Tongue (tissue), 3 donors: ENCODE data around the gene MAGED2. TPM values are rescaled to one million over a fixed set of nuclear protein-coding genes. Genes with fewer than 3 reads are reported as not detected.
"Not testable (repeated sequence)": the region's sequence is repeated elsewhere in the genome, so short reads cannot be mapped to it uniquely, and the experiment has no call there.

Experiments used
- DNase-seq: peaks from one replicate; pipeline ENCODE4 v3.0.0-alpha.2; 2015
- small RNA-seq: library from RNA; depleted of rRNA; stranded (forward); fragments of <200 nt; gene quantifications from one replicate; pipeline ENCODE3, GENCODE V24; 2014; ENCODE audit warnings: low replicate concordance
- total RNA-seq: library from RNA; depleted of rRNA; stranded (reverse); fragments of >200 nt; gene quantifications from one replicate; pipeline ENCODE4 v1.2.3, GENCODE V29; 2014

The MAGED2 gene
- total RNA-seq, 1 donor from 2014 or later = 803 TPM

DNA sequence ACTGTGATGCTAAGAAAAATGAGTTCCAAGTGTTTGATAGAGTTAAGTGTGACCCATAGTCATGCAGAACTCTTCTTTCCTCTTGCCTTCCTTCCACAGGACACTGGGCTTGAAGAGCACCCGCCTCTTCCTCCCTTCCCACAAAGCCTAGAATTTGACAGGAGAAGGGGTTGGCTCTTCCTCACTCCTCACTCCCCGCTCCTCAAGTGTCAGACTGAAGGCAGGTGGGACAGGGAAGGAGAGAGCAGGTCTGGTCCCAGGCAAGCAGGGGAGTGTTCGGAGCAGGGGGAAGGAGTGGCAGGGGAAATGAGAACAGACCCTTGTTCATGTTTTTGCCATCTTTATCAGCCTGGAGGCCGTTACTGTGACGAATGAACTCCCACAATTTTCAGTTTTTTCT is 10.7 kb downstream of the MAGED2 start:
- DNase-seq = no peak

DNA sequence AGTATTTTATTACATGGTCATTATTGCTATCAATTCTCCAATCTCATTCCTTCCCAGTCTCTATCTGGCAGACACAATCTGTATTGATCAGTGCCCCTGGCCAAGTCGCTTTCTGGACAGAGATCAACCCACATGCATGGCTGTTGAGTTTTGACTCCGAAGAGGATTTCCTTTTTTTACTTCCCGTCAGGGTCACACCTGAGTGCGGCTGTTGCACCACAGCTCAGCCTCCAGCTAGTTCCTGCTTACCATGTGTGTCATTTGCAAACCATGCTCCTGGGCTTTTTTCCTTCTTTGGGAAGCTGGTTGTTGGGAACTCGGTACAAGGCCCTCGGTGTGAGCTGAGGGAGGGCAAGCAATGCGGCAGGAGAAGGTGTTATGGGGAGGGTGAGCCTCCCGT is 11.7 kb downstream of the MAGED2 start:
- no peak for DNase-seq

DNA sequence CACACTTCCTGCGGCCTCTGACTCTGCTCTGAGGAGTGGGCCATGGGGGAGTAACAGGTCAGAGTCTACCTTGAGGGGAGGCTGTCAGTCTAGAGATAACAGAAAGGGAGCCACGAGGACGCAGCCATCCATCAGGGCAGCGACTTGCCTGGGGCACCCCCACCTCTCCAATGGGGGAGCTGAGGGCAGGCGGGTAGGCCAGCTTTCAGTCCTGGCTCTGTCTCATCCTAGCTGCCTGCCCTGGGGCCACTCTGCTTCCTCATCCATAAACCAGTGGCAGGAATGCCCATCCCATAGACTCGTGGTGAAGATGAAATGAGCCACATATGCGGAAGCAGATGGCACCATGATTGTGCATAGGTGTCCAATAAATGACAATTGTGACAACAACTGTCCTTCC is 13.2 kb downstream of the MAGED2 start:
- DNase-seq = no peak

DNA sequence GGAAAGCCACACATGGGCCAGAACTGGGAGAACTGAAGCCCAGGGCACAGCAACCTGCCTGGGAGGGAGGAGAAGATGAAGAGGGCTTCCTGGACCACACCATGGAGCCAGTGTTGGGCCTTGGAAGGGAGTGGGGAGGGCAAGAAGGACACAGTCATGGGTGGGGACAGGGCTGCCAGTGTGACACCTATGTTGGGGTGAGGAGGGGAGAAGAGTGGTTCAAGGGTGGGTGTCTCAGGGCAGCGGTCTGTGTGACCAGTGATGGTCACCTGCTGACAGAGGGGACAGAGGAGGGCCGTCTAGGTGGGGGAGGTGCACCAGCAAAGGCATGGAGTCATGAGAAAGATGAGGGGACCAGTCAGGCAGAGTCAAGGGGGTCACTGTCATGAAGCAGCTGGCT is 13.8 kb downstream of the MAGED2 start:
- no peak for DNase-seq

DNA sequence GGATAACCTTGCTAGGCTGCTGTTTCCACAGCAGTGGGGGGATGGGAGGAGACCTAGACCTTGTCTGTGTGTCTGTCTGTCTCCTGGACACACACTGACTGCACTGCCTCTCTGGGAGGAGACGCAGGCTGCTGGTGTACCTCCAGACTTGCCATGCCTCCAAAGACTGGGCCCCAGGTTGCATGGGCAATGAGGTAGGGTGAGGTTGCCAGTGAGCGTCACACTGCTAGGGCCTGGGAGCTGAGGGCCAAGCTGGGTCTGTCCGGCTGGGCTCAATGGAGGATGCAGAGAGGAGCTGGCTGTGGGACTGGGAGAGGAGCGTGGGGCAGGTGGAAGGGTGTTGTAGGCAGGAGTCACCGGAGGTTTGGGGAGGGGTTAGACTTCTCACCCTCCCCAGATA is 16.6 kb downstream of the MAGED2 start:
- no peak for DNase-seq

DNA sequence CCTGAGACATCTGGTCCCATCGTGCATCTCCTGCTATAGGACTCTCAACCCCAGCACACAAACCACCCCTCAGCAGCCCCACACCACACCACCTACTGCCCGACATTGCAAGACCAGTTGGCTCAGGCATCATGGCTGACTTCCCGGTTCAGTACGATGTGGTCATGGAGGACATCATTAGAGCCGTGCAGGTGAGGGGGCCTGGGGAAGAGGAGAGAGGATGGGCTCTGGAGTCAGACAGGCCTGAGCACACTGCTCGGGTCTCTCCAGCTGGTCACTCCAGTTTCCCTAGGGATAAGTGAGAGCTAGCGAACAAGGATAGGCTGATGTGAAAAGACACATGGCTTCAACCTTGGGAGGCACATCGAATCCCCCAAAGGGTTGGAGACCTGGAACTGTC is 17.2 kb downstream of the MAGED2 start:
- DNase-seq = no peak

DNA sequence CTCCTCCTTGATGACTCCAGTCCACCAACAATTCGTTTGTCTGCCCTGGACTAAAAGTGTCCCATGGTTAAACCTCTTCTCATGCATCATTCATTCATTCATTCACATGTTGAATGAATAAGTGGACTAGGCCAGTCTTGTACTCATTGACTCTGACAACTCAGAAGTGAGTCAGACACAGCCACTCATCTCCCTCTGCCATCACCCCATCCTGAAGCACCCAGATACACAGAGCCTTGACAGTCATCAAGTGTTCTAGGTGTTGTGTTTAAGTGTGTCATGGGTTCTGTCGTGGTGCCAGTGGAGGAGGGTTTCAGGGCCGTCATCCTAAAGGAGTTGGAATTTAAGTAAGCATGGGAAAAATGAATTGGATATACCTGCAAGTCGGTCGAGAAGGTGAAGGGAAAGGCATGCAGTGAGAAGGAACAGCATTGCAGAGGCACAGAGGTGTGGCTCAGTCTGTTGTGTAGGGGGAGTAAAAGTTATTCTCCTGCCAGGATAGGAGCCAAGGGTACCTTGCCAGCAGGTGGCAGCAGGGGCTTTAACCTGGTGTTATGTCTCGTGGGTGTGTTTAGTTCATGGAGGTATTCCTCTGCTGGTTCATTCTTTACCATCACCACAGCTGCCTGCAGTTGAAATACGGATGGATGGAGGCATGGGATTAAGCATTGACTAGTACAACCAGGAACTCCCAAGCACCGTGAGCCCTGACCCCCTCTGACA is 18.3 kb downstream of the MAGED2 start:
- no peak for DNase-seq

DNA sequence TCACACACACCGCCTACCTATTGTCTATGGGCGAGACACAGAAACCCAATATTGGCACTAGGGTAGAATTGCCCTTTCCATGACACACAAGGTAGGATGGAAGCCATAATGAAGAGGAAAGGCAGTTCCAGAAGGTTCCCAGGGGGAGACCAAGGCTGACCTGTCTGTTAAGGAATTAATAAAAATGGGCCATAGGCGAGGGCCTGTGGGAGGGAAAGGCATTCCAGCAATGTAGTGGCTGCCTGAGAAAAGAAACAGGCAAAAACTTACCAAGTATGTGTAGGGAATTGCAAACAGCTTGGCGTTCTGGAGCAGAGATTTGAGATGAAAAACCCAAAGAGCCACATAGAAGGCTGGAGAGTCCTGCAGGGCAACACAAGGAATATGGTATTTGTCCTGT is 19.1 kb downstream of the MAGED2 start:
- no peak for DNase-seq

DNA sequence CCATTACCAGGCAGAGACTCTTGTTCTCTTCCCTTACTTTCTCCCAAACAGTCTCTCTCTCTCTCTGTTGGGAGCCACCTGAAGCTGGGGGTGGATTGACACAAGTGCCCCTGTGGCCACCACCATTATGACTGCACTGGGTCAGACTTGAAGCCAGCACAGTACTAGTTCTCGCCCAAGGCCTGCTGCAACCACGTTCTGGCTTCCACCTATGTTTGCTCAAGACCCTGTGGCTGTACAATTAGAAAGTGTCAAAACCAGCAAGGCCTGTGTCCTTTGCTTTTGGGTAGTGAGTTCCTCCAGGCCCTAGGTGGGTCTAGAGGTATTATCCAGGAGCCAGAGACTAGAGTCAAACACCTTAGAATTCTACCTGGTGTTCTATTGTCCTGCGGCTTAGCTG is 31.0 kb downstream of the MAGED2 start:
- no peak for DNase-seq

DNA sequence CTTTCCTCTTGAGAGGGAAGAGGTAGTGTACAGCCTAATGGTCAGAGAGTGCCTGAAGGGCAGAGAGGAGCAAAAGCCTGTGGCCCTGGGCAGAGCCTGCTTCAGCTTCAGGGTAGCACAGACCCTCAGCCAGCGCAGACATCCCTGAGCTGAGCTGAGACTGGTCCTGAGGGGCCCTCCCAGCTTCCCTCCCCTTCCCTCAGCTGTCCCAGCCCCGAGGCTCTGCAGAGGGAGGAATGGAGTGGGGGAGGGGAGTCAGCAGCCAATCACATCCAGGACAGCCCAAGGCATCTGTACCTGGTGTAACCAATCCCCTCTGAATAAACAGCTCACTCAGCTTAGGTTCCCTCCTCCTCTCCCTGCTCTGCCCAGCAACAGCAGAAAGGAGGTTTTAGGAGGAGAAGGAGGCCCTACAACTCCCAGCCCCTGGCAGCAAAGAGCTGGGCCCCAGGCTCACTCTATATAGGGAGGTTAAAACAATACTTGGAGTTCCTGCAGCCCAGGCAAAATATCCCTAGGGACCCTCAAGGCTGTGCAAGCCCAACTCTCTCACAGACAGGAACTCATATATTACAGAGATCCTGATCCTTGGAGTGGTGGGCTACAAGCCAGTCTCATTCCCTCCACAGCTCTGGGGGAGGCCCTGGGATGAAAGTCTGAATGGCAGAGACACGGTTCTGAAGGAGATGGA is 33.8 kb downstream of the MAGED2 start:
- DNase-seq = peak; percentile 84

DNA sequence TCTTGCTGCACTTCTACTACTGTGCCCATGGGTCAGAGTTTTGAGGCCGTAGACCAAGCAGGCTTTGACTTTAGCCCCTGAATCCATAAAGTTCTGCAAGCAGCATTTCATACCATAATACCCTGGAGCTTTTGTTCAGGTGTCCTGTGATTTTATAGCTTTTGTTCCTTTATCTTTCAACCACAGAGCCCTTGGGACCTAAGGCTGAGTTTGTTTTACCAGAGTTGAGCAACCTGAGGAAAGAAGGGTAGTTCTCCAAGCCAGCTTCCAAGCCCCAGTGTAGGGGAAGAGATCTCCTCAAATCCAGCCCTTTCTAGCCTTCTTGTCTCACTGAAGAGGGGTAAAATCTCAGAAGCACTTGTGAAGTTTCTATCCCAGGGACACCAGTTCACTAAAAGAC is 35.1 kb downstream of the MAGED2 start:
- no peak for DNase-seq

DNA sequence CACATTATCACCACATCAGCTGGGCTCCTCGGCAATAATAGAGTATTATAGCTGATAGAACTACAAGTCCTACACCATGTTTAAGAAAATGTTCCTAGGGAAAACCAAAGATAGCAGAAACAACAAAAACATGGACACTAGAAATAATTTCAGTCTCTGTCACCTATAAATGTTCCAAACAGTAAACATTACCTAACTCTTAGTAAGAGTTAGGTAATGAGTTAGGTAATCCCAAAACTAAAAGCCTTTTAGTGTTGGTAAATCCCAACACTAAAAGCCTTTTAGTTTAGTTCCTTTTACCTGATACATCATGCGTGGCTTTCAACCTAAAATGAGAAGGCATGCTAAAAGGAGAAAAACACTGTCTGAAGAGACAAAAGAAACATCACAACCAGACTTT is 35.5 kb downstream of the MAGED2 start:
- DNase-seq = no peak

DNA sequence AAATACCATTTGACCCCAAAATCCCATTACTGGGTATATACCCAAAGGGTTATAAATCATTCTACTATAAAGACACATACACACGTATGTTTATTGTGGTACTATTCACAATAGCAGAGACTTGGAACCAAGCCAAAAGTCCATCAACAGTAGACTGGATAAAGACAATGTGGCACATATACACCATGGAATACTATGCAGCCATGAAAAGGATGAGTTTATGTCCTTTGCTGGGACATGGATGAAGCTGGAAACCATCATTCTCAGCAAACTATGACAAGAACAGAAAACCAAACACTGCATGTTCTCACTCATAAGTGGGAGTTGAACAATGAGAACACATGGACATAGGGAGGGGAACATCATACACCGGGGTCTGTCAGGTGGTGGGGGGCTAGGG is 40.2 kb downstream of the MAGED2 start:
- DNase-seq = not testable (repeated sequence)

DNA sequence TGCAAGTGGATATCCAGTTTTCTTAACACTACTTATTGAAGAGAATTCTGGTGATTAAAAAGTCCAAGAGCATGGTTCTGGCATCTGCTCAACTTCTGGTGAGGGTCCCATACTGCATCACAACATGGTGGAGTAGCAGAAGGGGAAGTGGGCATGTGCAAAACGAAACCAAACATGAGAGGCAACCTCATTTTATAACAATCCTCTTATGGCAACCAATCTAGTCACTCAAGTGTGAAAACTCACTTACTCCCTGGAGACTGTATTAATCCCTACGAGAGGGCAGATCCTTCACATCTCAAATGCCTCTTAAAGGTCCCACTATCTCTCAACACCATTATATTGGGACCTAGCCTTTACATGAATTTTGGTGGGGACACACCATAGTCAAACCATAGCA is 57.7 kb downstream of the MAGED2 start:
- no peak for DNase-seq

Small RNA genes within 50 kb of the gene (small RNA-seq; reads per million reads assigned to genes)
- gene AL049732.1 (not detected), gene SNORA11 (64.7 reads per million, percentile 96 among the genes with 10 or more reads in this experiment)

Other genes with a start within 250 kb of the MAGED2 start
- 0.51 TPM for gene ITIH6, start 9.5 kb upstream of the MAGED2 start, total RNA-seq
- gene TRO, start 113.1 kb downstream of the MAGED2 start, total RNA-seq = 47.0 TPM
- 0.21 TPM for gene PFKFB1, start 186.4 kb downstream of the MAGED2 start, total RNA-seq
- 5.5 TPM for gene APEX2, start 192.6 kb downstream of the MAGED2 start, total RNA-seq
- 26.3 TPM for gene ALAS2, start 223.2 kb downstream of the MAGED2 start, total RNA-seq